GM12878 (cell line): ENCODE measurements around the gene CILP2. TPM values are rescaled to one million over a fixed set of nuclear protein-coding genes. Genes with fewer than 3 reads are reported as not detected.

ENCODE experiments used
- ATAC-seq: fragments of 200-7000 bp; cut with Tn5 transposase; 3 replicates; pipeline ENCODE4 v1.9.1; 2020; ENCODE audit warnings: mild to moderate bottlenecking, moderate library complexity
- BruUV-seq: library from RNA; stranded (reverse); fragments of 400-500 nt; replicated peaks from 2 replicates; lab custom pipeline; 2021; lab: Mats Ljungman, UMichigan
- CTCF ChIA-PET: fragments of 300-600 bp; sonication (Branson Sonifier 250); formaldehyde crosslinking; extraction: SDS; loops from one replicate; lab custom pipeline; 2021; ENCODE audit warnings: inconsistent platforms; lab: Yijun Ruan, JAX
- POLR2A ChIA-PET: fragments of 350-600 bp; formaldehyde crosslinking; extraction: SDS; loops from one replicate; lab custom pipeline; 2021; ENCODE audit warnings: inconsistent platforms; lab: Charles Lee
- RAD21 ChIA-PET: fragments of 300-600 bp; sonication (Branson Sonifier 250); formaldehyde crosslinking; loops from one replicate; lab custom pipeline; 2023; ENCODE audit warnings: antibody characterized with exemption; ENCODE audit not compliant: unreplicated experiment; lab: Charles Lee
- SMC1A ChIA-PET: fragments of 300-600 bp; sonication (Branson Sonifier 250); formaldehyde crosslinking; loops from one replicate; lab custom pipeline; 2023; ENCODE audit not compliant: unreplicated experiment, uncharacterized antibody; lab: Charles Lee
- DNase-seq: peaks from one replicate; pipeline ENCODE4 v3.0.0-alpha.2; 2011; ENCODE audit warnings: low read depth, low spot score
- FAIRE-seq: peaks from 3 replicates; lab custom pipeline; 2011; peaks lifted over from hg19 to GRCh38; lab: Jason Lieb, UNC
- H2AFZ ChIP-seq: 2 replicates; pipeline ENCODE4 v1.6.0; 2011; ENCODE audit warnings: low read depth, low read length, control low read depth; ENCODE audit not compliant: control insufficient read depth
- H3K27ac ChIP-seq: 2 replicates; pipeline ENCODE4 v1.5.1; 2011; ENCODE audit warnings: control low read depth; ENCODE audit not compliant: control insufficient read depth, insufficient read depth
- H3K27me3 ChIP-seq, 2 experiments: replicated peaks in 1 of 2; 2 replicates each; pipeline versions ENCODE4 v1.6.0 to v1.6.1; 2011; ENCODE audit warnings: low read length in 1 of 2; ENCODE audit not compliant: control insufficient read depth in 2 of 2, insufficient read depth in 2 of 2
- H3K36me3 ChIP-seq, 2 experiments: 2 replicates each; pipeline ENCODE4 v1.5.1; 2011; ENCODE audit warnings: low read length in 1 of 2; ENCODE audit not compliant: control insufficient read depth in 2 of 2, insufficient read depth in 2 of 2
- H3K4me1 ChIP-seq: 2 replicates; pipeline ENCODE4 v1.6.1; 2011; ENCODE audit warnings: mild to moderate bottlenecking, low read length, moderate library complexity, mixed read lengths; ENCODE audit not compliant: control insufficient read depth, insufficient read depth
- H3K4me2 ChIP-seq: 2 replicates; pipeline ENCODE4 v1.6.0; 2011; ENCODE audit warnings: control low read depth; ENCODE audit not compliant: control insufficient read depth, insufficient read depth
- H3K4me3 ChIP-seq: fragments of 200-600 bp; sonication (generic); 2 replicates; pipeline ENCODE4 v1.5.1; 2016
- H3K79me2 ChIP-seq: 2 replicates; pipeline ENCODE4 v1.6.0; 2011; ENCODE audit warnings: low read length; ENCODE audit not compliant: control insufficient read depth, insufficient read depth
- H3K9ac ChIP-seq: 2 replicates; pipeline ENCODE4 v1.8.0; 2011; ENCODE audit warnings: low read length, control low read depth, mixed read lengths; ENCODE audit not compliant: control insufficient read depth, insufficient read depth
- H3K9me3 ChIP-seq: replicated peaks from 3 replicates; pipeline ENCODE4 v1.5.1; 2011; ENCODE audit warnings: mild to moderate bottlenecking, low read length; ENCODE audit not compliant: control insufficient read depth, insufficient read depth
- H4K20me1 ChIP-seq: 2 replicates; pipeline ENCODE4 v1.6.0; 2011; ENCODE audit not compliant: control insufficient read depth, insufficient read depth
- CHD1 ChIP-seq: IDR thresholded peaks from 2 replicates; pipeline ENCODE4 v1.6.1; 2012; ENCODE audit warnings: low read depth, low read length, improper control_type of control experiment
- CHD4 ChIP-seq: fragments of 200-600 bp; sonication (generic); IDR thresholded peaks from 2 replicates; pipeline ENCODE4 v1.6.1; 2016; ENCODE audit warnings: mild to moderate bottlenecking
- ETV6 ChIP-seq, 2 experiments: fragments of 450-650 bp in 1 of 2; IDR thresholded peaks in 1 of 2; conservative IDR thresholded peaks in 1 of 2; 2 replicates each; pipeline ENCODE4 v1.6.1; 2014; ENCODE audit warnings: antibody characterized with exemption in 1 of 2, borderline replicate concordance in 1 of 2, low read depth in 1 of 2, mild to moderate bottlenecking in 1 of 2, moderate library complexity in 1 of 2
- FOXK2 ChIP-seq: fragments of 450-650 bp; IDR thresholded peaks from 2 replicates; pipeline ENCODE4 v1.6.1; 2017; ENCODE audit warnings: mild to moderate bottlenecking, moderate library complexity
- HDAC2 ChIP-seq: fragments of 200-600 bp; sonication (generic); IDR thresholded peaks from 2 replicates; pipeline ENCODE4 v1.6.1; 2017
- SMAD1 ChIP-seq: fragments of 450-650 bp; IDR thresholded peaks from 2 replicates; pipeline ENCODE4 v1.6.1; 2018; ENCODE audit warnings: mild to moderate bottlenecking, low read depth; ENCODE audit not compliant: partially characterized antibody
- SMARCA5 ChIP-seq: fragments of 450-650 bp; IDR thresholded peaks from 2 replicates; pipeline ENCODE4 v1.6.1; 2017; ENCODE audit warnings: mild to moderate bottlenecking
- YY1 ChIP-seq: IDR thresholded peaks from 2 replicates; pipeline ENCODE4 v1.6.1; 2011; ENCODE audit warnings: low read depth, mild to moderate bottlenecking, low read length
- ZBTB11 ChIP-seq: fragments of 450-650 bp; formaldehyde crosslinking; IDR thresholded peaks from 2 replicates; pipeline ENCODE4 v1.5.0; 2022; ENCODE audit warnings: mild to moderate bottlenecking, missing genetic modification characterization
- WGBS: methylation state at CpG from one replicate; pipeline ENCODE4 v1.1.6; 2016; ENCODE audit warnings: low lambda C conversion rate; ENCODE audit not compliant: insufficient replicate concordance, insufficient coverage; ENCODE audit errors: missing lambda C conversion rate; 5-methylcytosine and 5-hydroxymethylcytosine counted together
- in situ Hi-C: fragments of 300-500 bp; cut with MboI; formaldehyde crosslinking; loops from 9 replicates; pipeline ENCODE4 v1.14.3; 2018; ENCODE audit warnings: mixed read lengths
- intact Hi-C: fragments of 100-400 bp; cut with micrococcal nuclease; formaldehyde crosslinking; loops from one replicate; pipeline ENCODE4 v1.14.2; 2022; ENCODE audit not compliant: unreplicated experiment
- polyA plus RNA-seq, 11 experiments: library from polyadenylated mRNA; depleted of rRNA in 4 of 11; unstranded in 6 of 11; stranded (reverse) in 5 of 11; fragments of >200 nt; fragmentation: Nextera tagmentation in 4 of 11; fragmentation: Illumina TruSeq in 1 of 11; extraction: Ambion mirVana in 4 of 11; extraction: Trizol in 1 of 11; gene quantifications; 1 replicate in 1 of 11; 2 replicates in 10 of 11; pipeline versions ENCODE4 v1.2.1 to v1.2.3, GENCODE V29; 2011 to 2016; ENCODE audit warnings: inconsistent platforms in 2 of 11, missing spikeins in 2 of 11, low read depth in 1 of 11
- total RNA-seq, 4 experiments: library from RNA; depleted of rRNA in 3 of 4; stranded (reverse); fragments of >200 nt in 3 of 4; fragmentation: Illumina TruSeq in 1 of 4; extraction: Trizol in 1 of 4; gene quantifications; 2 replicates each; pipeline versions ENCODE4 v1.2.1 to v1.2.3, GENCODE V29; 2013 to 2021

Gene CILP2
- total and polyA plus RNA-seq, 10 of the 15 experiments (the other 5 are each of a cell fraction or from before 2014, with no cell fraction given): 0.05 to 0.08 (median 0.06) TPM; not detected in 6

DNA sequence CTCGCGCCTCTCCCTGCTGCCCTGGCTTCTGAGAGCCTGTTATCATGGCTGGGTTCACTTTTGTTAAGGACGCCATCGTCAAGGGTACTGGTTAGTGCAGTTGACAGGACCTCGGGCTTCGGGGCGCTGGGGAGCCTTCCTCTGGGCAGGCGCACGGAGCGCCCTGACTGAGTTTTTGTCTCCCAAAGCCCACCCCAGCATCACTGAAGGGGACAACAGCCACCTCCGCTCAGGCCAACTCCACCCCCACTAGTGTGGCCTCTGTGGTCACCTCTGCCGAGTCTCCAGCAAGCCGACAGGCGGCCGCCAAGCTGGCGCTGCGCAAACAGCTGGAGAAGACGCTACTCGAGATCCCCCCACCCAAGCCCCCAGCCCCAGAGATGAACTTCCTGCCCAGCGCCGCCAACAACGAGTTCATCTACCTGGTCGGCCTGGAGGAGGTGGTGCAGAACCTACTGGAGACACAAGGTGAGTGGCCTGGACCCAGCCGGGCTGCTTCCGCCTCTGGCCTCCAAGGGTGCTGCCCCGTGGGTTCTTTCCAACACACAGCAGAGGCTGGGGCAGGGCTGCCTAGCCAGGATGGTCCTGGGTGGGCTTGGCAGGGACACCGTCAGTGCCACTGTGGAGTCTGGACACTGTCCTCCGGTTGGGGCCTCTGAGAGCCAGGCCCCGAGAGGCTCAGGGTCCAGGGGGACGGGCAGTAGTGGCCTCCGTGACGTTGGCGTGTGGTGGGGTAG, 39.6 kb upstream of the CILP2 start:
- ChIA-PET CTCF (no interaction called here), RAD21 (no interaction called here), SMC1A (no interaction called here)
- no peak for ATAC-seq
- Histone ChIP-seq H3K27me3 (no peaks in the 10 kb centered on the region), H3K4me3 (no peak overlapping the region), H3K27ac (no peak overlapping the region), H3K4me1 (no peaks in the 10 kb centered on the region), H3K9me3 (no peaks in the 10 kb centered on the region), H3K36me3 (peaks cover 36 to 72% of the 10 kb centered on the region in 2 experiments; a peak in 3 of 4 replicates), H3K9ac (no peak overlapping the region), H3K79me2 (no peaks in the 10 kb centered on the region)
- in situ Hi-C loops: loop anchor here (10.0 kb wide), 1 partner anchor 354 kb away; no protein-coding TSS in a partner anchor
- 96% methylated on average over 31 of the region's 33 CpGs for WGBS
- no peak for FAIRE-seq
- no TSS peak for BruUV-seq
- no peak for DNase-seq
- TF ChIP-seq ZBTB11 (CRISPR knock-in tag) (no peak), SMARCA5 (no peak), HDAC2 (no peak), CHD1 (no peak), YY1 (no peak), FOXK2 (no peak), SMAD1 (no peak), ETV6 (conservative IDR thresholded peaks at IDR 0.05 in 1 of 2, IDR thresholded peaks at IDR 0.05 in 1 of 2; ENCODE audit: borderline replicate concordance in 1 of 2, low read depth in 1 of 2) (no peak), CHD4 (no peak)
- TF ChIP-seq, all 136 proteins: peak for 0
- Histone ChIP-seq H4K20me1 (no peaks in the 10 kb centered on the region), H3K4me2 (no peak overlapping the region), H2AFZ (no peak overlapping the region)
- POLR2A ChIA-PET: no interaction called here
- intact Hi-C loops: no loop called here
